Pancreas (tissue), 10 donors: ENCODE measurements around the gene ARMC7. TPM values are rescaled to one million over a fixed set of nuclear protein-coding genes. Genes with fewer than 3 reads are reported as not detected.
A peak's percentile ranks its signal among the peaks of the same experiment; 100 is the strongest.

ENCODE experiments used
- ATAC-seq, 4 donors: fragments of 200-7000 bp; cut with Tn5 transposase; one replicate each; pipeline versions ENCODE4 v1.8.0 to v1.9.1; 2020; ENCODE audit warnings: mild to moderate bottlenecking in 4 of 4, moderate library complexity in 4 of 4
- DNase-seq, 6 donors: peaks; one replicate each; pipeline ENCODE4 v3.0.0-alpha.2; 2020
- FAIRE-seq: peaks from 2 replicates; lab custom pipeline; 2012; peaks lifted over from hg19 to GRCh38; lab: Jason Lieb, UNC
- H3K27ac ChIP-seq, 4 donors: fragments of 200-600 bp; sonication (generic); 1 replicate in 3 of 4; 2 replicates in 1 of 4; pipeline versions ENCODE4 v1.5.0 to v1.8.0; 2020
- H3K27me3 ChIP-seq, 4 donors: fragments of 200-600 bp; one replicate each; pipeline ENCODE4 v1.8.0; 2021
- H3K36me3 ChIP-seq, 3 donors: fragments of 200-600 bp; sonication (generic) in 1 of 3; one replicate each; pipeline versions ENCODE4 v1.5.0 to v1.8.0; 2020 to 2021
- H3K4me1 ChIP-seq, 3 donors: fragments of 200-600 bp; one replicate each; pipeline ENCODE4 v1.8.0; 2021
- H3K4me3 ChIP-seq, 4 donors: fragments of 200-600 bp; sonication (generic) in 2 of 4; one replicate each; pipeline versions ENCODE4 v1.5.0 to v1.8.0; 2020 to 2021
- H3K9me3 ChIP-seq, 4 donors: fragments of 200-600 bp; one replicate each; pipeline ENCODE4 v1.8.0; 2021
- WGBS, 2 donors: extraction: QIAGEN DNeasy Blood & Tissue Kit; methylation state at CpG; one replicate each; pipeline ENCODE4 v1.1.7; 2013; 5-methylcytosine and 5-hydroxymethylcytosine counted together
- intact Hi-C, 3 donors: fragments of 100-400 bp; cut with DNase I; formaldehyde crosslinking; loops; one replicate each; pipeline versions ENCODE4 v1.11.1 to v1.14.2; 2022
- polyA plus RNA-seq, 2 donors: library from polyadenylated mRNA; stranded (reverse); fragments of 200-250 nt; gene quantifications; one replicate each; pipeline ENCODE4 v1.2.3, GENCODE V29; 2013
- total RNA-seq, 6 donors: library from RNA; stranded (reverse); fragmentation: NEBNext Ultra II Directional in 4 of 6; extraction: Animal tissue kit (Norgen Biotek cat#: 25700) in 4 of 6; gene quantifications; one replicate each; pipeline versions ENCODE4 v1.2.1 to v1.2.4, GENCODE V29; 2021 to 2023
- TF ChIP-seq, protein P1 (sequence below), 4 donors: fragments of 200-600 bp; sonication (generic) in 3 of 4; IDR thresholded peaks; one replicate each; pipeline versions ENCODE4 v1.5.0 to v1.8.0; 2021; ENCODE audit warnings: antibody characterized with exemption in 4 of 4
- donor health status: healthy with polysubstance abuse.
- donor health status: DM: no; HTN: no; CAD: no; lungs with moderate emphysema.
- donor health status: DM: no; HTN: no; CAD: no.
- donor health status: control.
- donor health status: control.
- donor health status: Bipolar disorder and iron deficiency.
- donor health status: DM: yes; HTN: yes; CAD: no.
- donor health status: DM: no; HTN: no; CAD: no.
- donor health status: DM: no; HTN: no; CAD: no.
- donor health status: DM: yes; HTN: yes; CAD: no.

ARMC7 gene
- total and polyA plus RNA-seq, 8 donors = 2.3 to 7.4 (median 4.9) TPM

- H3K27ac ChIP-seq = no peak overlapping the region
- H3K9me3 ChIP-seq = no peaks in the 10 kb centered on the region
- ATAC-seq = no peak
- FAIRE-seq = no peak
- TF ChIP-seq, protein P1, sequence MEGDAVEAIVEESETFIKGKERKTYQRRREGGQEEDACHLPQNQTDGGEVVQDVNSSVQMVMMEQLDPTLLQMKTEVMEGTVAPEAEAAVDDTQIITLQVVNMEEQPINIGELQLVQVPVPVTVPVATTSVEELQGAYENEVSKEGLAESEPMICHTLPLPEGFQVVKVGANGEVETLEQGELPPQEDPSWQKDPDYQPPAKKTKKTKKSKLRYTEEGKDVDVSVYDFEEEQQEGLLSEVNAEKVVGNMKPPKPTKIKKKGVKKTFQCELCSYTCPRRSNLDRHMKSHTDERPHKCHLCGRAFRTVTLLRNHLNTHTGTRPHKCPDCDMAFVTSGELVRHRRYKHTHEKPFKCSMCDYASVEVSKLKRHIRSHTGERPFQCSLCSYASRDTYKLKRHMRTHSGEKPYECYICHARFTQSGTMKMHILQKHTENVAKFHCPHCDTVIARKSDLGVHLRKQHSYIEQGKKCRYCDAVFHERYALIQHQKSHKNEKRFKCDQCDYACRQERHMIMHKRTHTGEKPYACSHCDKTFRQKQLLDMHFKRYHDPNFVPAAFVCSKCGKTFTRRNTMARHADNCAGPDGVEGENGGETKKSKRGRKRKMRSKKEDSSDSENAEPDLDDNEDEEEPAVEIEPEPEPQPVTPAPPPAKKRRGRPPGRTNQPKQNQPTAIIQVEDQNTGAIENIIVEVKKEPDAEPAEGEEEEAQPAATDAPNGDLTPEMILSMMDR (IDR thresholded peaks at IDR 0.05) = no peak
- intact Hi-C loops = no loop called here
- H3K4me1 ChIP-seq = peaks cover 0 to 6% (median 5%) of the 10 kb centered on the region in 3 donors
- WGBS, 2 donors = 79 to 88% methylated on average over 2 of the region's 2 CpGs
- no peak for DNase-seq
- H3K27me3 ChIP-seq = no peaks in the 10 kb centered on the region
- H3K4me3 ChIP-seq = no peak overlapping the region
- no peaks in the 10 kb centered on the region for H3K36me3 ChIP-seq
Observed at GRCh38 chr17:75108193-75108592, 1.6 kb upstream of the ARMC7 start.

GRCh38 chr17:75109046-75109406 lies 743 bp upstream of the ARMC7 start:
- FAIRE-seq (no peak), ATAC-seq (no peak), DNase-seq (no peak)
- H3K36me3 ChIP-seq = no peaks in the 10 kb centered on the region
- intact Hi-C loops = no loop called here
- H3K27ac ChIP-seq = no peak overlapping the region
- TF ChIP-seq, protein P1 (IDR thresholded peaks at IDR 0.05) = no peak
- H3K27me3 ChIP-seq = no peaks in the 10 kb centered on the region
- peak overlapping the region; percentile 55 to 82 (median 62) for H3K4me3 ChIP-seq
- peaks cover 0 to 6% (median 5%) of the 10 kb centered on the region in 3 donors for H3K4me1 ChIP-seq
- WGBS, 2 donors = 32 to 34% methylated on average over 22 of the region's 22 CpGs
- H3K9me3 ChIP-seq = no peaks in the 10 kb centered on the region

- ATAC-seq (peak; percentile 7 to 14 (median 13)), FAIRE-seq (no peak), DNase-seq (no peak)
- TF ChIP-seq, protein P1 (IDR thresholded peaks at IDR 0.05) = no peak
- intact Hi-C loops = loop anchor here in 1 of 3 donors (10.0 kb wide), 1 partner anchor 74 kb away; the partner anchor contains the start of gene SUMO2
- Histone ChIP-seq H3K27me3 (no peaks in the 10 kb centered on the region), H3K4me3 (peak overlapping the region; percentile 55 to 82 (median 62)), H3K4me1 (peaks cover 0 to 6% (median 5%) of the 10 kb centered on the region in 3 donors), H3K36me3 (no peaks in the 10 kb centered on the region), H3K9me3 (no peaks in the 10 kb centered on the region), H3K27ac (peak overlapping the region; percentile 5 to 58 (median 26))
- WGBS, 2 donors = 20 to 21% methylated on average over 38 to 40 of the region's 40 CpGs
Observed at GRCh38 chr17:75110234-75110937, 617 bp downstream of the ARMC7 start.

DNA sequence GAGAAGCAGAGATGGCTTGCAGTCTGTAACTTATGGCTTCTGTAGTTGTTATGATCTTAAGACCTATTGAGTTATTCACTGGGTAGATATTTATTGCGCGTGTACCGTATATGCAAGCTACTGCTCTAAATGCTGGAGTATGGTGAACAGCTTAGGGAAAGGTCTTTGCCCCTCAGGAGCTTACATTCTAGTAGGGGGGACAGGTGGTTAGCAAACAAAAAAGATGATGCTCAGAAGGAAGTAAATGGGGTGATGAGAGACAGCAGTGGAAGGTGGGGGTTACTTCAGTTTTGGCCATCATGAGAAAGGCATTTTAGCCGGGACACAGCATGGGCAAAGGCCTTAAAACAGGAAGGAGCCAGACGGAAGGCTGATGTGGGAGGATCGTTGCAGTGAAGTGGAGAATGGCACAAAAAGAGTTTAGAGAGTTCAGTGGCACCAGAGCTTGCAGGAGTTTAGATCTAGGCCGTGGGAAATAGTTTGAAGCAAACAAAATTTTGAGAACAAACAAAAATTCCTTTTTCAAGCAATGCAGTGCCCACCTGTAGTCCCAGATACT lies 2.1 kb downstream of the ARMC7 start:
- 85 to 94% methylated on average over 7 of the region's 7 CpGs for WGBS, 2 donors
- intact Hi-C loops = loop anchor here in 1 of 3 donors (10.0 kb wide), 1 partner anchor 73 kb away; the partner anchor contains the start of gene SUMO2
- H3K4me1 ChIP-seq = peaks cover 0 to 6% (median 5%) of the 10 kb centered on the region in 3 donors
- ATAC-seq (no peak), FAIRE-seq (no peak), DNase-seq (no peak)
- H3K27me3 ChIP-seq = no peaks in the 10 kb centered on the region
- H3K4me3 ChIP-seq = no peak overlapping the region
- TF ChIP-seq, protein P1 (IDR thresholded peaks at IDR 0.05) = no peak
- H3K27ac ChIP-seq = no peak overlapping the region
- no peaks in the 10 kb centered on the region for H3K36me3 ChIP-seq
- no peaks in the 10 kb centered on the region for H3K9me3 ChIP-seq
